OCI-LY7 (cell line): Measurements from ENCODE around the gene PRDM4. TPM values are rescaled to one million over a fixed set of nuclear protein-coding genes. Genes with fewer than 3 reads are reported as not detected.
A peak's percentile ranks its signal among the peaks of the same experiment; 100 is the strongest.
"Not testable (repeated sequence)": the region's sequence is repeated elsewhere in the genome, so short reads cannot be mapped to it uniquely, and the experiment has no call there.

Experiments
- BruUV-seq: library from RNA; stranded (reverse); fragments of 400-500 nt; replicated peaks from 2 replicates; lab custom pipeline; 2021; lab: Mats Ljungman, UMichigan
- CTCF ChIA-PET: fragments of 300-600 bp; sonication (Branson Sonifier 250); formaldehyde crosslinking; loops from one replicate; lab custom pipeline; 2022; ENCODE audit warnings: antibody characterized with exemption; ENCODE audit not compliant: unreplicated experiment; lab: Charles Lee
- POLR2A ChIA-PET: fragments of 300-600 bp; sonication (Branson Sonifier 250); formaldehyde crosslinking; loops from one replicate; lab custom pipeline; 2022; ENCODE audit warnings: antibody characterized with exemption; lab: Charles Lee
- DNase-seq: peaks from one replicate; pipeline ENCODE4 v3.0.0-alpha.2; 2015; ENCODE audit warnings: low spot score
- H2AFZ ChIP-seq: fragments of 200-600 bp; sonication (generic), shearing (Covaris generic); 2 replicates; pipeline ENCODE4 v1.6.1; 2014; ENCODE audit warnings: mild to moderate bottlenecking, antibody characterized with exemption, low read length, moderate library complexity
- H3K27ac ChIP-seq: fragments of 200-600 bp; sonication (generic); 2 replicates; pipeline ENCODE4 v1.5.1; 2014; ENCODE audit warnings: mixed run types, low read depth, mild to moderate bottlenecking, moderate library complexity, low read length, inconsistent platforms; ENCODE audit not compliant: poor library complexity, severe bottlenecking
- H3K36me3 ChIP-seq: fragments of 200-600 bp; sonication (generic); 2 replicates; pipeline ENCODE4 v1.6.1; 2014; ENCODE audit warnings: mild to moderate bottlenecking, antibody characterized with exemption, low read length, moderate library complexity, mixed read lengths; ENCODE audit not compliant: insufficient read depth
- H3K4me1 ChIP-seq: fragments of 200-600 bp; sonication (generic); 2 replicates; pipeline ENCODE4 v1.5.1; 2014; ENCODE audit warnings: mild to moderate bottlenecking, low read length; ENCODE audit not compliant: insufficient read depth, poor library complexity, severe bottlenecking
- H3K4me2 ChIP-seq: fragments of 200-600 bp; sonication (generic); 2 replicates; pipeline ENCODE4 v1.6.1; 2014; ENCODE audit warnings: mild to moderate bottlenecking, low read length
- H3K4me3 ChIP-seq: fragments of 200-600 bp; sonication (generic); 2 replicates; pipeline ENCODE4 v1.5.1; 2014; ENCODE audit warnings: mild to moderate bottlenecking, low read depth, low read length; ENCODE audit not compliant: poor library complexity, severe bottlenecking
- H3K79me2 ChIP-seq: fragments of 200-600 bp; sonication (generic); 2 replicates; pipeline ENCODE4 v1.6.1; 2016; ENCODE audit warnings: low read depth, mild to moderate bottlenecking, low read length, moderate library complexity, mixed read lengths; ENCODE audit not compliant: insufficient read depth
- H3K9me2 ChIP-seq: fragments of 200-600 bp; sonication (generic); 2 replicates; pipeline ENCODE4 v1.6.1; 2016; ENCODE audit warnings: mild to moderate bottlenecking, low read length, mixed read lengths; ENCODE audit not compliant: insufficient read depth
- H3K9me3 ChIP-seq: fragments of 200-600 bp; sonication (generic); 2 replicates; pipeline ENCODE4 v1.6.1; 2014; ENCODE audit warnings: mild to moderate bottlenecking, mixed run types, low read length, mixed read lengths
- H4K20me1 ChIP-seq: fragments of 200-600 bp; sonication (generic); 2 replicates; pipeline ENCODE4 v1.6.1; 2014; ENCODE audit warnings: mild to moderate bottlenecking, antibody characterized with exemption, low read length, moderate library complexity, mixed read lengths; ENCODE audit not compliant: insufficient read depth
- EZH2phosphoT487 ChIP-seq: fragments of 200-600 bp; sonication (generic); IDR thresholded peaks from 2 replicates; pipeline ENCODE4 v1.6.1; 2018; ENCODE audit warnings: low read depth, borderline replicate concordance, mild to moderate bottlenecking, mixed run types, antibody characterized with exemption, low read length, moderate library complexity, mixed read lengths
- intact Hi-C: fragments of 100-400 bp; cut with micrococcal nuclease; formaldehyde crosslinking; loops from one replicate; pipeline ENCODE4 v1.10.0; 2022; ENCODE audit not compliant: unreplicated experiment
- total RNA-seq, 2 experiments: library from RNA; depleted of rRNA in 1 of 2; stranded (reverse); fragments of >200 nt in 1 of 2; shearing (Covaris generic) in 1 of 2; gene quantifications; 2 replicates each; pipeline ENCODE4 v1.2.3, GENCODE V29; 2014 to 2022
- TF ChIP-seq, protein P1 (sequence below): fragments of 200-600 bp; sonication (generic); conservative IDR thresholded peaks from 2 replicates; pipeline ENCODE4 v1.5.1; 2014; ENCODE audit warnings: mild to moderate bottlenecking, antibody characterized with exemption, low read length, moderate library complexity, mixed read lengths

PRDM4 gene
- total RNA-seq, 2 experiments from 2014 or later = 28.3 to 28.7 TPM

DNA sequence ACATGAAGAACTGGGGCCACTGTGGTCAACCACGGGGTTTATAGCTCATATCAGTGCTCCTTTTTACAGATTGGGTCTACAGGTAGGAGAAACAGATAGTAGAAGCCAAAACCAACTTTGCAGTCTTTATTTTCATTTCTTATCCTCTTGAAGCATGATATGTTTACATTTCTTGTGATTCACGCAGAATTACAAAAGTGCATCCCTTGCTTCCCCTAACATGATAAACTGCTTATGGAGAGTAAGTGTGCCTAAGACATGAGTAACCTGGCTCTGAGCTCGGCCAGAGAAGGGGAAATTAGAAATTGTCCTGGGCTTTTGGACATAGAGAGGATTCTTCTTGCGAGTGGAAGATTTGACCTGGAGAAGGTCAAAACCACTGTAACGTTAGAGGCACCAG is 56.9 kb downstream of the PRDM4 start:
- Histone ChIP-seq H2AFZ (no peak overlapping the region), H3K36me3 (peaks cover 83% of the 10 kb centered on the region), H3K4me1 (peaks cover 6% of the 10 kb centered on the region), H3K4me2 (no peak overlapping the region), H4K20me1 (no peaks in the 10 kb centered on the region), H3K9me2 (no peaks in the 10 kb centered on the region), H3K27ac (no peak overlapping the region), H3K9me3 (peaks cover 15% of the 10 kb centered on the region; the same call in 1 of the 2 replicates), H3K79me2 (no peaks in the 10 kb centered on the region), H3K4me3 (no peak overlapping the region)
- no peak for TF ChIP-seq EZH2phosphoT487
- TF ChIP-seq, protein P1, sequence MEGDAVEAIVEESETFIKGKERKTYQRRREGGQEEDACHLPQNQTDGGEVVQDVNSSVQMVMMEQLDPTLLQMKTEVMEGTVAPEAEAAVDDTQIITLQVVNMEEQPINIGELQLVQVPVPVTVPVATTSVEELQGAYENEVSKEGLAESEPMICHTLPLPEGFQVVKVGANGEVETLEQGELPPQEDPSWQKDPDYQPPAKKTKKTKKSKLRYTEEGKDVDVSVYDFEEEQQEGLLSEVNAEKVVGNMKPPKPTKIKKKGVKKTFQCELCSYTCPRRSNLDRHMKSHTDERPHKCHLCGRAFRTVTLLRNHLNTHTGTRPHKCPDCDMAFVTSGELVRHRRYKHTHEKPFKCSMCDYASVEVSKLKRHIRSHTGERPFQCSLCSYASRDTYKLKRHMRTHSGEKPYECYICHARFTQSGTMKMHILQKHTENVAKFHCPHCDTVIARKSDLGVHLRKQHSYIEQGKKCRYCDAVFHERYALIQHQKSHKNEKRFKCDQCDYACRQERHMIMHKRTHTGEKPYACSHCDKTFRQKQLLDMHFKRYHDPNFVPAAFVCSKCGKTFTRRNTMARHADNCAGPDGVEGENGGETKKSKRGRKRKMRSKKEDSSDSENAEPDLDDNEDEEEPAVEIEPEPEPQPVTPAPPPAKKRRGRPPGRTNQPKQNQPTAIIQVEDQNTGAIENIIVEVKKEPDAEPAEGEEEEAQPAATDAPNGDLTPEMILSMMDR = no peak
- ChIA-PET POLR2A (no interaction called here), CTCF (no interaction called here)
- BruUV-seq = no TSS peak
- intact Hi-C loops = no loop called here
- no peak for DNase-seq

DNA sequence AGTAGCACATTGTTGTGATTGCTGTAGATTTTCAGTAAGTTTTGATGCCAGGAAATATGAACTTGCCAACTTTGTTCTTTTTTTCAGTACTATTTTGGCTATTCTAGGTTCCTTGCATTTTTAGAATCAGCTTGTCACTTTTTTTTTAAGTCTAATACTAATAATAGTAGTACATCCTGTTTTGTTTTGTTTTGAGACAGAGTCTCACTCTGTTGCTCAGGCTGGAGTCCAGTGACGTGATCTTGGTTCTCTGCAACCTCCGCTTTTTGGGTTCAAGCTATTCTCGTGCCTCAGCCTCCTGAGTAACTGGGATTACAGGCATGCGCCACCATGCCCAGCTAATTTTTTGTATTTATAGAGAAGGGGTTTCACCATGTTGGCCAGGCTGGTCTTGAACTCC is 58.8 kb downstream of the PRDM4 start:
- no peaks in the 10 kb centered on the region for H4K20me1 ChIP-seq
- H3K4me1 ChIP-seq = peaks cover 6% of the 10 kb centered on the region
- intact Hi-C loops = no loop called here
- BruUV-seq = no TSS peak
- no peak for DNase-seq
- H3K27ac ChIP-seq = no peak overlapping the region
- no peak overlapping the region for H3K4me2 ChIP-seq
- H3K79me2 ChIP-seq = no peaks in the 10 kb centered on the region
- no peak overlapping the region for H3K4me3 ChIP-seq
- peaks cover 87% of the 10 kb centered on the region for H3K36me3 ChIP-seq
- no peaks in the 10 kb centered on the region for H3K9me2 ChIP-seq
- POLR2A ChIA-PET = no interaction called here
- peaks cover 15% of the 10 kb centered on the region; the same call in 1 of the 2 replicates for H3K9me3 ChIP-seq
- TF ChIP-seq EZH2phosphoT487 = no peak
- TF ChIP-seq, protein P1 = no peak
- CTCF ChIA-PET = no interaction called here
- H2AFZ ChIP-seq = no peak overlapping the region

DNA sequence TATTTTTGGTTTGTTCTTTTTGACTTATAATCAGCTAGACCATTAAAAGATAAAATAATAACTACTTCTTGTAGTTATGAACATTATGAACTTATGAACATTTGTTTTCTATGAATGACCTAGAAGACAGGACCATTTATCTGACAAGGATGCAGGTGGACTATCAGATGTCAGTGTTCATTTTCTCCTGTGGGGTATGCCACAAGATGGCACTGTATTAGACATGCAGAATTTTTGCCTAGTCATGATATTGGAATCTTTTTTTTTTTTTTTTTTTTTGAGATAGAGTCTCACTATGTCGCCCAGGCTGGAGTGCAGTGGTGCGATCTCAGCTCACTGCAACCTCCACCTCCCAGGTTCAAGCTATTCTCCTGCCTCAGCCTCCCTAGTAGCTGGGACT is 65.2 kb downstream of the PRDM4 start:
- BruUV-seq, H3K9me2 ChIP-seq, H3K4me3 ChIP-seq, H3K4me2 ChIP-seq, CTCF ChIA-PET, H2AFZ ChIP-seq, H3K27ac ChIP-seq, H4K20me1 ChIP-seq, H3K79me2 ChIP-seq, H3K4me1 ChIP-seq, H3K9me3 ChIP-seq: not testable (repeated sequence)
- DNase-seq = peak; percentile 12
- H3K36me3 ChIP-seq = peaks cover 100% of the 10 kb centered on the region
- intact Hi-C loops = loop anchor here (5.0 kb wide), 1 partner anchor 57 kb away; no protein-coding TSS in a partner anchor
- TF ChIP-seq, protein P1 = peak; percentile 61
- POLR2A ChIA-PET = interaction anchor here (0.7 kb wide), 3 partner anchors 61 to 1285 kb away, joined by 3 to 4 read pairs (median 4); no protein-coding TSS in a partner anchor
